GM21737 (cell line): Measurements from ENCODE around the gene SLC2A3.
"Not testable (repeated sequence)": the region's sequence is repeated elsewhere in the genome, so short reads cannot be mapped to it uniquely, and the experiment has no call there.

Source experiments
- ATAC-seq: cut with Tn5 transposase; IDR thresholded peaks from one replicate; pipeline ENCODE4 v1.9.1; 2021; ENCODE audit warnings: mild to moderate bottlenecking, moderate library complexity; ENCODE audit not compliant: unreplicated experiment

Gene SLC2A3

GRCh38 chr12:7917392-7918267 is 18.4 kb downstream of the SLC2A3 start:
- no peak for ATAC-seq

- no peak for ATAC-seq
These were observed 19.1 kb downstream of the SLC2A3 start for GRCh38 chr12:7916936-7917335.

- no peak for ATAC-seq
These were observed 20.2 kb downstream of the SLC2A3 start for GRCh38 chr12:7915661-7916403.

- ATAC-seq: not testable (repeated sequence)
These were observed 25.9 kb downstream of the SLC2A3 start for GRCh38 chr12:7910106-7910505.

- ATAC-seq: no peak
These were observed 29.0 kb downstream of the SLC2A3 start for GRCh38 chr12:7907009-7907408.

- not testable (repeated sequence) for ATAC-seq
These were observed 29.7 kb downstream of the SLC2A3 start for GRCh38 chr12:7906303-7906702.

GRCh38 chr12:7905600-7906125 is 30.3 kb downstream of the SLC2A3 start:
- ATAC-seq: not testable (repeated sequence)

- no peak for ATAC-seq
These were observed 30.9 kb downstream of the SLC2A3 start for GRCh38 chr12:7905071-7905470.

GRCh38 chr12:7902416-7902815 is 33.6 kb downstream of the SLC2A3 start:
- not testable (repeated sequence) for ATAC-seq

GRCh38 chr12:7899755-7900154 is 36.2 kb downstream of the SLC2A3 start:
- no peak for ATAC-seq

GRCh38 chr12:7896726-7897125 is 39.3 kb downstream of the SLC2A3 start:
- not testable (repeated sequence) for ATAC-seq

- ATAC-seq: no peak
These were observed 43.6 kb downstream of the SLC2A3 start for GRCh38 chr12:7892186-7892980.

GRCh38 chr12:7884689-7885088 is 51.3 kb downstream of the SLC2A3 start:
- ATAC-seq: no peak

GRCh38 chr12:7881736-7882120 is 54.3 kb downstream of the SLC2A3 start:
- not testable (repeated sequence) for ATAC-seq

GRCh38 chr12:7880952-7881735 is 54.8 kb downstream of the SLC2A3 start:
- ATAC-seq: not testable (repeated sequence)

GRCh38 chr12:7879246-7879645 is 56.7 kb downstream of the SLC2A3 start:
- ATAC-seq: no peak

GRCh38 chr12:7877420-7877819 is 58.6 kb downstream of the SLC2A3 start:
- ATAC-seq: no peak

- no peak for ATAC-seq
These were observed 63.2 kb downstream of the SLC2A3 start, which contains the start of gene SLC2A14 for GRCh38 chr12:7872566-7873319. Gene SLC2A14 (minus strand): TSS chr12:7872915. CDS start chr12:7869880, 3,035 bp downstream.

- no peak for ATAC-seq
These were observed 65.7 kb downstream of the SLC2A3 start for GRCh38 chr12:7870335-7870734.
